Tibial nerve (tissue), 3 donors: Measurements from ENCODE around the gene SLC7A6.

Experiments
- POLR2A ChIP-seq, 2 donors: fragments of 450-650 bp; IDR thresholded peaks; one replicate each; pipeline ENCODE4 v1.6.1; 2017; ENCODE audit warnings: antibody characterized with exemption in 2 of 2, mild to moderate bottlenecking in 2 of 2, moderate library complexity in 2 of 2
- TF ChIP-seq, protein P1 (sequence below), 5 experiments: fragments of 200-600 bp in 3 of 5; fragments of 450-650 bp in 2 of 5; sonication (generic) in 3 of 5; IDR thresholded peaks; one replicate each; pipeline ENCODE4 v1.5.1; 2016 to 2019; ENCODE audit warnings: antibody characterized with exemption in 5 of 5, mild to moderate bottlenecking in 3 of 5, moderate library complexity in 2 of 5

DNA sequence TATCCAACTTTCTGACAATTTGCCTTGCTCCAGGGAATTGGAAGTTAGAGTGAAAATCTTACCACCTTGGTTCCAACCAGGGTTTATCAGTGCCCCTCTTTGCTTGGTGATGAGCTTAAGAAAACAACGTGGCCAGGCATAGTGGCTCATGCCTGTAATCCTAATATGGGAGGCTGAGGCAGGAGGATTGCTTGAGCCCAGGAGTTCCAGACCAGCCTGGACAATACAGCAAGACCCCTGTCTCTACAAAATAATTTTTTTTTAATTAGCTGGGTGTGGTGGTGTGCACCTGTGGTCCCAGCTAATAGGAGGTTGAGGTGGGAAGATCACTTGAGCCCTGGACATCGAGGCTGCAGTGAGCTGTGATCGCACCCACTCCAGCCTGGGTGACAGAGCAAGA, 21.4 kb downstream of the SLC7A6 start:
- no peak for TF ChIP-seq POLR2A (IDR thresholded peaks at IDR 0.05)
- TF ChIP-seq, protein P1, sequence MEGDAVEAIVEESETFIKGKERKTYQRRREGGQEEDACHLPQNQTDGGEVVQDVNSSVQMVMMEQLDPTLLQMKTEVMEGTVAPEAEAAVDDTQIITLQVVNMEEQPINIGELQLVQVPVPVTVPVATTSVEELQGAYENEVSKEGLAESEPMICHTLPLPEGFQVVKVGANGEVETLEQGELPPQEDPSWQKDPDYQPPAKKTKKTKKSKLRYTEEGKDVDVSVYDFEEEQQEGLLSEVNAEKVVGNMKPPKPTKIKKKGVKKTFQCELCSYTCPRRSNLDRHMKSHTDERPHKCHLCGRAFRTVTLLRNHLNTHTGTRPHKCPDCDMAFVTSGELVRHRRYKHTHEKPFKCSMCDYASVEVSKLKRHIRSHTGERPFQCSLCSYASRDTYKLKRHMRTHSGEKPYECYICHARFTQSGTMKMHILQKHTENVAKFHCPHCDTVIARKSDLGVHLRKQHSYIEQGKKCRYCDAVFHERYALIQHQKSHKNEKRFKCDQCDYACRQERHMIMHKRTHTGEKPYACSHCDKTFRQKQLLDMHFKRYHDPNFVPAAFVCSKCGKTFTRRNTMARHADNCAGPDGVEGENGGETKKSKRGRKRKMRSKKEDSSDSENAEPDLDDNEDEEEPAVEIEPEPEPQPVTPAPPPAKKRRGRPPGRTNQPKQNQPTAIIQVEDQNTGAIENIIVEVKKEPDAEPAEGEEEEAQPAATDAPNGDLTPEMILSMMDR (IDR thresholded peaks at IDR 0.05): no peak
